ENCODE measurements around the gene EEF1G.
"Not testable (repeated sequence)": the region's sequence is repeated elsewhere in the genome, so short reads cannot be mapped to it uniquely, and the experiment has no call there.

EEF1G gene

GRCh38 chr11:62573006-62573591, 592 bp downstream of the EEF1G start:
- no peak for DNase-seq (ENCODE audit: low spot score)
- TF ChIP-seq CTCF (IDR thresholded peaks at IDR 0.05; ENCODE audit: extremely low read depth, missing control alignments): no peak

GRCh38 chr11:62572431-62572830, 1.3 kb downstream of the EEF1G start:
- no peak for DNase-seq (ENCODE audit: low spot score)
- TF ChIP-seq CTCF (IDR thresholded peaks at IDR 0.05; ENCODE audit: extremely low read depth, missing control alignments): no peak

GRCh38 chr11:62571493-62571892, 2.2 kb downstream of the EEF1G start:
- DNase-seq (ENCODE audit: low spot score): not testable (repeated sequence)

GRCh38 chr11:62570903-62571302, 2.8 kb downstream of the EEF1G start:
- not testable (repeated sequence) for DNase-seq (ENCODE audit: low spot score)

GRCh38 chr11:62569611-62570010, 4.1 kb downstream of the EEF1G start:
- no peak for DNase-seq (ENCODE audit: low spot score)
- no peak for TF ChIP-seq CTCF (IDR thresholded peaks at IDR 0.05; ENCODE audit: extremely low read depth, missing control alignments)

GRCh38 chr11:62567018-62567633, 6.6 kb downstream of the EEF1G start:
- DNase-seq (ENCODE audit: low spot score): no peak
- TF ChIP-seq CTCF (IDR thresholded peaks at IDR 0.05; ENCODE audit: extremely low read depth, missing control alignments): no peak

GRCh38 chr11:62566247-62566646, 7.4 kb downstream of the EEF1G start:
- no peak for TF ChIP-seq CTCF (IDR thresholded peaks at IDR 0.05; ENCODE audit: extremely low read depth, missing control alignments)
- no peak for DNase-seq (ENCODE audit: low spot score)

GRCh38 chr11:62565100-62565802, 8.4 kb downstream of the EEF1G start:
- DNase-seq (ENCODE audit: low spot score): no peak
- TF ChIP-seq CTCF (IDR thresholded peaks at IDR 0.05; ENCODE audit: extremely low read depth, missing control alignments): no peak

GRCh38 chr11:62561677-62562230, 11.9 kb downstream of the EEF1G start:
- not testable (repeated sequence) for DNase-seq (ENCODE audit: low spot score)

All from GM20000 (cell line).